Measurements from ENCODE around the gene CLDN6. TPM values are rescaled to one million over a fixed set of nuclear protein-coding genes. Genes with fewer than 3 reads are reported as not detected.

Gene CLDN6
- polyA plus RNA-seq, 1 experiment = 0.12 TPM

DNA sequence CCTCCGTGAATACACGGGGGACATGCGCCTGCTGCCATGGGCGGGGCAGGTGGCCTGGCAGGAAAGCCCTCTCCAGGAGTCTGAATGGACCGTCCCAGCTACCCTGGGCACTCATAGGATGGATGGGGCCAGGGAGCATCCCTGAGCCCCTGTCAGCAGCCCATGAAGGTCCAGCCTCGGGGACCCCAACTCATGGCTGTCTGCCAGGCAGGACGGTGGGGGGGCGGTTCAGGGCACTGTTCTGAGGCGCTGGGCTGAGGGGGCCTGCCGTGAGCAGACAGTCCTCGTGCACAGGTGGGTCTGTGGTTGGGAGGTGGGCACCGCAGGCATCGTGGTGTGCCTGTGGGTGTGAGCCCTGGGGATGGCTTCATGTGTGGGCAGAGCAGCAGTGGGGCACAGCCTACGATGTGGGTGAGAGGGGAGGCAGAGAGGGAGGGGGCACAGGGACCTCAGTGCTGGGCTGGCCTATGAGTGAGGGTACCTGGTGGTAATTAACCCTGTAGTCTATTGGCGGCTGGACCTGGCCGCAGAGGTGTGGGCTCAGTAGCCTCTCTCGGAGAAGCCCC lies 31.3 kb downstream of the CLDN6 start:
- ChIA-PET POLR2A (no interaction called here), CTCF (interaction anchor here (0.9 kb wide), 1 partner anchor 16 kb away, joined by 3 read pairs; no protein-coding TSS in a partner anchor)
- peaks cover 6% of the 10 kb centered on the region for H3K27me3 ChIP-seq (ENCODE audit: control insufficient read depth, insufficient read depth, low read length)
- no peak overlapping the region for H3K4me3 ChIP-seq (ENCODE audit: low read depth, low read length)
- TF ChIP-seq CTCF (IDR thresholded peaks at IDR 0.05; ENCODE audit: insufficient read depth, low read depth, low read length) = no peak
- DNase-seq (ENCODE audit: low read depth) = no peak
- H3K36me3 ChIP-seq (ENCODE audit: control insufficient read depth, insufficient read depth, low read length) = no peaks in the 10 kb centered on the region

DNA sequence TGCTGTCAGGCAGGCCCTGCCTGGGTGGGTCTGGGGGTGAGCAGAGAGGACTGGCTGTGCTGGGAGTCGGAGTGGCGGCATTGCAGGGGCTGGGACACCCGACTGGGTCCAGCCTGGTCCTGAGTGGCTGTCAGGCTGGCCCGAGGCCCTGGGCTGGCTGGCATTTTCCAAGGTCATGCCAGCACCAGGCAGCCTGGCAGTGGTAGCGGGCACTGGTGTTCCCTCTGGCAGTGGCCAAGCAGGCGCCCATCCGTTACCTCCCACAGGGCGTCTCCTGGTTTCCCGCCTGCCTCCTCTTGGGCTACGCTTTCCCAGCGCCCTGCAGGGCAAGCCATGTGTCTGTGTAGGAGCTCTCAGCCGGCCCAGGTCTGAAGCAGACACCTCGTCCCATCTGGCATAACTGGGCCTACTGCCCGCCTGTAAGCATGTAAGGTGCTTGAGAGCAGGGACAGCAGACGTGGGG lies 32.1 kb downstream of the CLDN6 start:
- POLR2A ChIA-PET = no interaction called here

GRCh38 chr16:2985462-2985861 lies 32.5 kb downstream of the CLDN6 start:
- Histone ChIP-seq H3K4me3 (ENCODE audit: low read depth, low read length) (no peak overlapping the region), H3K27me3 (ENCODE audit: control insufficient read depth, insufficient read depth, low read length) (peaks cover 6% of the 10 kb centered on the region), H3K36me3 (ENCODE audit: control insufficient read depth, insufficient read depth, low read length) (no peaks in the 10 kb centered on the region)
- DNase-seq (ENCODE audit: low read depth) = no peak
- ChIA-PET POLR2A (no interaction called here), CTCF (interaction anchor here (1.0 kb wide), 1 partner anchor 18 kb away, joined by 6 read pairs; no protein-coding TSS in a partner anchor)
- no peak for TF ChIP-seq CTCF (IDR thresholded peaks at IDR 0.05; ENCODE audit: insufficient read depth, low read depth, low read length)

More for the DNA sequence above, 32.1 kb downstream of the CLDN6 start:
- Histone ChIP-seq H3K4me3 (ENCODE audit: low read depth, low read length) (no peak overlapping the region), H3K36me3 (ENCODE audit: control insufficient read depth, insufficient read depth, low read length) (no peaks in the 10 kb centered on the region), H3K27me3 (ENCODE audit: control insufficient read depth, insufficient read depth, low read length) (peaks cover 6% of the 10 kb centered on the region)
- no peak for TF ChIP-seq CTCF (IDR thresholded peaks at IDR 0.05; ENCODE audit: insufficient read depth, low read depth, low read length)
- CTCF ChIA-PET = no interaction called here
- no peak for DNase-seq (ENCODE audit: low read depth)

GRCh38 chr16:2983706-2984136 lies 34.3 kb downstream of the CLDN6 start:
- DNase-seq (ENCODE audit: low read depth) = peak; percentile 38
- H3K36me3 ChIP-seq (ENCODE audit: control insufficient read depth, insufficient read depth, low read length) = no peaks in the 10 kb centered on the region
- H3K4me3 ChIP-seq (ENCODE audit: low read depth, low read length) = 0 out of 2 replicates have a peak overlapping the region, but pooled peaks have one; percentile 19
- POLR2A ChIA-PET = no interaction called here
- TF ChIP-seq CTCF (IDR thresholded peaks at IDR 0.05; ENCODE audit: insufficient read depth, low read depth, low read length) = peak; percentile 58
- H3K27me3 ChIP-seq (ENCODE audit: control insufficient read depth, insufficient read depth, low read length) = no peaks in the 10 kb centered on the region
- CTCF ChIA-PET = interaction anchor here (0.6 to 1.4 kb wide), 5 partner anchors 8 to 160 kb away, joined by 3 to 8 read pairs (median 5); partner anchors contain the start of gene PAQR4

- H3K36me3 ChIP-seq (ENCODE audit: control insufficient read depth, insufficient read depth, low read length) = no peaks in the 10 kb centered on the region
- DNase-seq (ENCODE audit: low read depth) = no peak
- no peak for TF ChIP-seq CTCF (IDR thresholded peaks at IDR 0.05; ENCODE audit: insufficient read depth, low read depth, low read length)
- ChIA-PET CTCF (interaction anchor here (1.1 to 2.3 kb wide), 6 partner anchors 9 to 47 kb away, joined by 3 to 8 read pairs (median 5); no protein-coding TSS in a partner anchor), POLR2A (no interaction called here)
- H3K27me3 ChIP-seq (ENCODE audit: control insufficient read depth, insufficient read depth, low read length) = no peaks in the 10 kb centered on the region
- no peak overlapping the region for H3K4me3 ChIP-seq (ENCODE audit: low read depth, low read length)
These were observed 35.6 kb downstream of the CLDN6 start for GRCh38 chr16:2982402-2982801.
